GM18511 (cell line): ENCODE data around the gene STK26.
A peak's percentile ranks its signal among the peaks of the same experiment; 100 is the strongest.
"Not testable (repeated sequence)": the region's sequence is repeated elsewhere in the genome, so short reads cannot be mapped to it uniquely, and the experiment has no call there.

ENCODE experiments used
- ATAC-seq: cut with Tn5 transposase; IDR thresholded peaks from one replicate; pipeline ENCODE4 v1.9.1; 2021; ENCODE audit warnings: mild to moderate bottlenecking, moderate library complexity; ENCODE audit not compliant: unreplicated experiment

Gene STK26

GRCh38 chrX:132092439-132093065 is 69.5 kb downstream of the STK26 start:
- peak; percentile 88 for ATAC-seq

- no peak for ATAC-seq
Measured at GRCh38 chrX:132093239-132093860, 70.2 kb downstream of the STK26 start.

GRCh38 chrX:132094164-132094563 is 71.1 kb downstream of the STK26 start:
- no peak for ATAC-seq

GRCh38 chrX:132098704-132099103 is 75.6 kb downstream of the STK26 start:
- ATAC-seq = not testable (repeated sequence)

- ATAC-seq = no peak
Measured at GRCh38 chrX:132101206-132101605, 78.1 kb downstream of the STK26 start.

GRCh38 chrX:132101799-132102198 is 78.7 kb downstream of the STK26 start:
- ATAC-seq = no peak

- ATAC-seq = no peak
Measured at GRCh38 chrX:132107291-132107690, 84.2 kb downstream of the STK26 start.

GRCh38 chrX:132114607-132115006 is 91.5 kb downstream of the STK26 start:
- ATAC-seq = no peak

GRCh38 chrX:132115792-132116191 is 92.7 kb downstream of the STK26 start:
- ATAC-seq = no peak

GRCh38 chrX:132118358-132118757 is 95.3 kb downstream of the STK26 start:
- ATAC-seq = no peak

- no peak for ATAC-seq
Measured at GRCh38 chrX:132119283-132119682, 96.2 kb downstream of the STK26 start.

- no peak for ATAC-seq
Measured at GRCh38 chrX:132119821-132120515, 96.9 kb downstream of the STK26 start.

- no peak for ATAC-seq
Measured at GRCh38 chrX:132120913-132121312, 97.8 kb downstream of the STK26 start.
